Measurements from ENCODE around the gene FAM111B.

The FAM111B gene

DNA sequence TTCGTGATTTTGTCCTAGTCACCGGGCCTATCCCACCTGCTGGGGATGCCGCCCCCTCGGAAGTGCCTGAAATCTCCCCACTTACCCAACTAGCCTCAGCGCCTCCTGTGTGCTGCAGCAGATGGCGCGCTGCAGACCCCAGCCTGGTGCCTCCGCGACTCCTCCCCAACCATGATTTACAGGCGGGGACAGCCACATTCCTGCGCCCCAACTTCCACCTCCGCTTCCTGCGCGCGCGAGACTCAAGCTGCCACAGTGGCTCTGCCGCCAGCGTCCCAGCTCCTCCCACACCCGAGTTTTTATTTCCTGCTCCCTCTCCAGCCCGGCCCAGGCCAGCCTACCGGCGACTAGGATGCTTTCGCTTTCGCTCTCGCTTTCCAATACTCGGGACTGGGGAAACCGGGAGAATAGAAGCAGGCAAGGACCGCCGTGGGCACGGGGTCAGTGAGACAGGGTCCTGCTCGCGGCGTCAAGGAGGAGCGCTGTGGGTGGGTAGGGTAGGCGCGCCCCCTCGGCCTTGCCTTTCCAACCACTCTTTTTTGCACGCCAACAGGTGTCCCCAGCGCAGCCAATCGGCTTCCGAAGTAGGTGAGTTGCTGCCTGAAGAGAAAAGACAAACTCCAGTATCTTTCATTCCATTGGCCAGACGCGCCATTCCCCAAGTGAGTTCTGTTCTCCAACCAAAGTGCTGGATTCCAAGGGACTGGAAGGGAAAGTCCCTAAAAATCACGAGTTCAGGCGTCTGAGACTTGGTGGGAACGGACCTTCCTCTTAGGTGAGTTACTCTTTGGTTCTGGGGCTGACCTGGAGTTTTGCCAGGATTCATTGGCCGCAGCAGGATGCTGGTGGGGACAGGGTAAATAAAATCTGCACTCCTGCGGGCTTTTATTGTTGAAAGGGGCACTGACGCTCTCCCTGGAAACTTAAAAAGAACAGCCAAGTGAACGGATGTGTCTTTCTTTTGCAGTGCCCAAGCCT, 35.8 kb downstream of the FAM111B start, which contains the start of gene FAM111A:
FAM111A (plus strand) TSS at position 327 of the 978 bp plus-strand sequence. CDS start 6,017 bp downstream, outside the sequence.
- peak within 1 kb of the TSS; percentile 87 for H3K4me3 ChIP-seq (ENCODE audit: low read length)
- DNase-seq (ENCODE audit: low read depth) = peak; percentile 85
- TF ChIP-seq, protein P1, sequence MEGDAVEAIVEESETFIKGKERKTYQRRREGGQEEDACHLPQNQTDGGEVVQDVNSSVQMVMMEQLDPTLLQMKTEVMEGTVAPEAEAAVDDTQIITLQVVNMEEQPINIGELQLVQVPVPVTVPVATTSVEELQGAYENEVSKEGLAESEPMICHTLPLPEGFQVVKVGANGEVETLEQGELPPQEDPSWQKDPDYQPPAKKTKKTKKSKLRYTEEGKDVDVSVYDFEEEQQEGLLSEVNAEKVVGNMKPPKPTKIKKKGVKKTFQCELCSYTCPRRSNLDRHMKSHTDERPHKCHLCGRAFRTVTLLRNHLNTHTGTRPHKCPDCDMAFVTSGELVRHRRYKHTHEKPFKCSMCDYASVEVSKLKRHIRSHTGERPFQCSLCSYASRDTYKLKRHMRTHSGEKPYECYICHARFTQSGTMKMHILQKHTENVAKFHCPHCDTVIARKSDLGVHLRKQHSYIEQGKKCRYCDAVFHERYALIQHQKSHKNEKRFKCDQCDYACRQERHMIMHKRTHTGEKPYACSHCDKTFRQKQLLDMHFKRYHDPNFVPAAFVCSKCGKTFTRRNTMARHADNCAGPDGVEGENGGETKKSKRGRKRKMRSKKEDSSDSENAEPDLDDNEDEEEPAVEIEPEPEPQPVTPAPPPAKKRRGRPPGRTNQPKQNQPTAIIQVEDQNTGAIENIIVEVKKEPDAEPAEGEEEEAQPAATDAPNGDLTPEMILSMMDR (conservative IDR thresholded peaks at IDR 0.05; ENCODE audit: low read length) = peak; percentile 31

DNA sequence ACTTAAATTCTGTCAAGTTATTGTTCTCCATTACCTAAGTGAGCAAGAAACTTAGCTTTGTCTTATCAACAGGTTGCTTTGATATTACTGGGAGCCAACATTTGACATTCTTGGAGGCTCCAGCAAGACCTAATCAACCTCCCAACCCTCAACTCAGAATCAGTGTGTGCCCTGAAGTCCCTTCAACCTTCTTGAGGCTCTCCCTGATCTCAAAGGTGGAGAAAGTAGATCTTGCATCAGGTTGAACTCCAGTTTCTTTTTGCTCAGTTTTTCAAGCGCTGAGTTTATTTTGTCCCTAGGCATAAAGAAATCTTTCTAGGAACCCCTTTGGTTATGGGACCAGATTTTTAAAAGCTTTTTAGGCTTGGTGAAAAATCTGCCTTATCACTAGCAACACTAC, 37.1 kb downstream of the FAM111B start:
- H3K4me3 ChIP-seq (ENCODE audit: low read length) = peak overlapping the region; percentile 65
- TF ChIP-seq, protein P1 (conservative IDR thresholded peaks at IDR 0.05; ENCODE audit: low read length) = no peak
- DNase-seq (ENCODE audit: low read depth) = no peak

DNA sequence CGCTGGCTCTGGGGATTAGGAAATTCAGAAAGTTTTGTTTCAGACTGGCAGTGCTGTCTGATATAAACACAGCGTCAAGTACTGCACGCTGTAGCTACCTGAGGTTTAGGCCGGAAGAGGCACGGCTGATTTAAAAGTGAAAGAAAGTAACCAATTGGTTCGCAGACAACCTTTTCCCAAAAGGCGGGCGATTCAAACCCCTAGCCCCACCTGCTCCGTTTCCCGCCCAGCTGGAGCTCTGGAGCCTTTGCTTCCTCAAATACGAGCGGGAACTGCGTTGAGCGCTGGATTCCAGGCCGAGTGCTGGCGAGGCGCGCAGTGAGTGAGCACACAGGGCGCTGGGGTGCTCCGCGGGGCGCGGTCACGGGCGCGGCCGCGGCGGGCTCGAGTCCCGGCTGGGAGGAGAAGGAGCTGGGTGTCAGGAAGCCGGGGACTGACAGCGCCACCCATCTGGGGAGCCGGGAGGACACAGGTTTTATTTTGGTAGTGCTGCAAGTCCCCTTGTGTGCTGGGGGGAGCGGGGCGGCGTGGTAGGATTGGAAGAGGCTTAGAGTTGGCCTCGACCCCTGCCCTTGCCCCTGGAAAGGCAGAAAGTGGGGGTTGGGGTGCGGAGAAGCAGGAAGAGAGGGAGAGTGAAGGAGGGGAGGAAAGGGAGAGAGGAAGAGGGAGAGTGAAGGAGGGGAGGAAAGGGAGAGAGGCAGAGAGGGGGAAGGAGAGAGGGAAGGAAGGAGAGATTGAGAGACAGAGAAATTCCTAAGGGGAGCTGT, 37.7 kb downstream of the FAM111B start:
- H3K4me3 ChIP-seq (ENCODE audit: low read length) = peak overlapping the region; percentile 65
- DNase-seq (ENCODE audit: low read depth) = peak; percentile 78
- TF ChIP-seq, protein P1 (conservative IDR thresholded peaks at IDR 0.05; ENCODE audit: low read length) = peak; percentile 7; the same call in 1 of the 2 replicates

DNA sequence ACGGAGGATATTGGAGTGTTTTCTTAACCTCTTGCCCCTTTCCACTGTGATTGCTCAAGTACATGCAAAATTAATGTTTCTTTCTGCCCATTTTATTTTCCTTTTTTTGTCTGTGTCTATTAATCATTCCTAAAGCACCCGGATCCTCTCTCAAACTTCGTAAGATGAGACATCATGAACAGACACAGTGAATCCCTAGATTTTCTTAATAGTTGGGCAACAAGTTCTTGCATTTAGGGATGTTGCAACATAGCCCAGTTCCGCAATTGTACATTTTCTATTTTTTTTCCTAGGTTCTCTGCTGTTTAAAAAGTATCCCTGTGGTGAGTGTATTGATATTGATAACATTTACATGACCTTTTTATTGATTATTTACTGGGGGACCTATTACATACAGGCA, 38.5 kb downstream of the FAM111B start:
- peak overlapping the region; percentile 65 for H3K4me3 ChIP-seq (ENCODE audit: low read length)
- TF ChIP-seq, protein P1 (conservative IDR thresholded peaks at IDR 0.05; ENCODE audit: low read length) = no peak
- peak; percentile 85 for DNase-seq (ENCODE audit: low read depth)

- no peak for DNase-seq (ENCODE audit: low read depth)
- TF ChIP-seq, protein P1 (conservative IDR thresholded peaks at IDR 0.05; ENCODE audit: low read length) = no peak
- no peak overlapping the region for H3K4me3 ChIP-seq (ENCODE audit: low read length)
Measured at GRCh38 chr11:59151761-59152160, 44.7 kb downstream of the FAM111B start.

GRCh38 chr11:59152312-59152951, 45.4 kb downstream of the FAM111B start:
- no peak overlapping the region for H3K4me3 ChIP-seq (ENCODE audit: low read length)
- TF ChIP-seq, protein P1 (conservative IDR thresholded peaks at IDR 0.05; ENCODE audit: low read length) = no peak
- DNase-seq (ENCODE audit: low read depth) = no peak
